A673 (cell line): ENCODE data around the gene IRX6. TPM values are rescaled to one million over a fixed set of nuclear protein-coding genes. Genes with fewer than 3 reads are reported as not detected.

Experiments
- BruUV-seq: library from RNA; stranded (reverse); fragments of 400-500 nt; replicated peaks from 2 replicates; lab custom pipeline; 2021; lab: Mats Ljungman, UMichigan
- CTCF ChIA-PET: fragments of 300-600 bp; sonication (Branson Sonifier 250); formaldehyde crosslinking; loops from one replicate; lab custom pipeline; 2022; ENCODE audit warnings: antibody characterized with exemption; lab: Charles Lee
- POLR2A ChIA-PET: fragments of 300-600 bp; sonication (Branson Sonifier 250); formaldehyde crosslinking; loops from one replicate; lab custom pipeline; 2022; ENCODE audit warnings: antibody characterized with exemption; ENCODE audit not compliant: low non-redundant PET; lab: Charles Lee
- DNase-seq: peaks from one replicate; pipeline ENCODE4 v3.0.0-alpha.2; 2015; ENCODE audit warnings: low spot score
- H3K27ac ChIP-seq: fragments of 200-600 bp; sonication (generic); 2 replicates; pipeline ENCODE4 v1.5.1; 2016; ENCODE audit warnings: mixed run types, low read depth, mild to moderate bottlenecking, mixed read lengths, antibody characterized with exemption, low read length; ENCODE audit not compliant: poor library complexity, severe bottlenecking
- H3K27me3 ChIP-seq: fragments of 200-600 bp; sonication (generic); replicated peaks from 2 replicates; pipeline ENCODE4 v1.6.1; 2017; ENCODE audit warnings: mixed run types, low read depth, mild to moderate bottlenecking, mixed read lengths, antibody characterized with exemption, low read length; ENCODE audit not compliant: insufficient read depth, poor library complexity
- H3K36me3 ChIP-seq: fragments of 200-600 bp; sonication (generic); 2 replicates; pipeline ENCODE4 v1.6.1; 2016; ENCODE audit warnings: mixed run types, mild to moderate bottlenecking, mixed read lengths, antibody characterized with exemption, low read length; ENCODE audit not compliant: insufficient read depth, poor library complexity, severe bottlenecking
- H3K4me1 ChIP-seq: fragments of 200-600 bp; sonication (generic); 2 replicates; pipeline ENCODE4 v1.6.1; 2017; ENCODE audit warnings: mixed run types, mild to moderate bottlenecking, mixed read lengths, antibody characterized with exemption, low read length; ENCODE audit not compliant: insufficient read depth, poor library complexity, severe bottlenecking
- H3K4me3 ChIP-seq: fragments of 200-600 bp; sonication (generic); 2 replicates; pipeline ENCODE4 v1.5.1; 2016; ENCODE audit warnings: low read depth, mixed run types, mild to moderate bottlenecking, mixed read lengths, low read length; ENCODE audit not compliant: poor library complexity, severe bottlenecking
- H3K9me3 ChIP-seq: fragments of 200-600 bp; sonication (generic); 2 replicates; pipeline ENCODE4 v1.6.1; 2016; ENCODE audit warnings: mixed run types, low read depth, mild to moderate bottlenecking, mixed read lengths, antibody characterized with exemption, low read length; ENCODE audit not compliant: poor library complexity, severe bottlenecking
- EZH2 ChIP-seq: fragments of 200-600 bp; sonication (generic); IDR thresholded peaks from 2 replicates; pipeline ENCODE4 v1.6.1; 2017; ENCODE audit warnings: borderline replicate concordance, low read depth, mild to moderate bottlenecking, mixed read lengths, antibody characterized with exemption, low read length; ENCODE audit not compliant: poor library complexity, severe bottlenecking
- intact Hi-C: fragments of 100-400 bp; cut with micrococcal nuclease; formaldehyde crosslinking; loops from one replicate; pipeline ENCODE4 v1.10.0; 2022; ENCODE audit not compliant: unreplicated experiment
- total RNA-seq: library from RNA; stranded (reverse); gene quantifications from 2 replicates; pipeline ENCODE4 v1.2.3, GENCODE V29; 2021
- TF ChIP-seq, protein P1 (sequence below): fragments of 300-800, 200-600 bp; sonication (generic); conservative IDR thresholded peaks from 2 replicates; pipeline ENCODE4 v1.5.1; 2017; ENCODE audit warnings: low read depth, mild to moderate bottlenecking, antibody characterized with exemption, low read length, moderate library complexity, mixed read lengths

The IRX6 gene
- total RNA-seq, 1 experiment from 2014 or later: not detected

DNA sequence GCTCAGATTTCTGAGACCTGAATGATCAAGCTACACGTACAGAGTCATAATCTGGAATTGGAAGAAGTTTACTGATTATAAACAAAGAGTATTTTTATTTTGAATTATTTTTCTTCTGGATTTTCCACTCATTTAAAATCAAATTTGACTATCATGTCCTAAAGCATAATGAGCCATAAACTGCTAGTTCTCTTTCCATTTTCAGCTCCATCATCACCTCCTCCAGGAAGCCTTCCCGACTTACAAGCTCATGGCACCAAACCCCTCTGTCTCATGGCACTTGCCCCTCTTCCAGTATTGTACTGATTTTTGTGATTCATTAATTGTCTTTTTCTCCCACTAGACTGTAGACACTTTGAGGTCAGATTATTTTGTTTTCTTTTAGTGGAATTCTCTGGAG is 35.9 kb downstream of the IRX6 start:
- Histone ChIP-seq H3K27ac (no peak overlapping the region), H3K4me3 (no peak overlapping the region), H3K9me3 (no peaks in the 10 kb centered on the region), H3K36me3 (no peaks in the 10 kb centered on the region), H3K27me3 (peaks cover 12% of the 10 kb centered on the region), H3K4me1 (no peaks in the 10 kb centered on the region)
- intact Hi-C loops: no loop called here
- no TSS peak for BruUV-seq
- CTCF ChIA-PET: no interaction called here
- TF ChIP-seq EZH2: no peak
- TF ChIP-seq, protein P1, sequence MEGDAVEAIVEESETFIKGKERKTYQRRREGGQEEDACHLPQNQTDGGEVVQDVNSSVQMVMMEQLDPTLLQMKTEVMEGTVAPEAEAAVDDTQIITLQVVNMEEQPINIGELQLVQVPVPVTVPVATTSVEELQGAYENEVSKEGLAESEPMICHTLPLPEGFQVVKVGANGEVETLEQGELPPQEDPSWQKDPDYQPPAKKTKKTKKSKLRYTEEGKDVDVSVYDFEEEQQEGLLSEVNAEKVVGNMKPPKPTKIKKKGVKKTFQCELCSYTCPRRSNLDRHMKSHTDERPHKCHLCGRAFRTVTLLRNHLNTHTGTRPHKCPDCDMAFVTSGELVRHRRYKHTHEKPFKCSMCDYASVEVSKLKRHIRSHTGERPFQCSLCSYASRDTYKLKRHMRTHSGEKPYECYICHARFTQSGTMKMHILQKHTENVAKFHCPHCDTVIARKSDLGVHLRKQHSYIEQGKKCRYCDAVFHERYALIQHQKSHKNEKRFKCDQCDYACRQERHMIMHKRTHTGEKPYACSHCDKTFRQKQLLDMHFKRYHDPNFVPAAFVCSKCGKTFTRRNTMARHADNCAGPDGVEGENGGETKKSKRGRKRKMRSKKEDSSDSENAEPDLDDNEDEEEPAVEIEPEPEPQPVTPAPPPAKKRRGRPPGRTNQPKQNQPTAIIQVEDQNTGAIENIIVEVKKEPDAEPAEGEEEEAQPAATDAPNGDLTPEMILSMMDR: no peak
- POLR2A ChIA-PET: no interaction called here
- no peak for DNase-seq

DNA sequence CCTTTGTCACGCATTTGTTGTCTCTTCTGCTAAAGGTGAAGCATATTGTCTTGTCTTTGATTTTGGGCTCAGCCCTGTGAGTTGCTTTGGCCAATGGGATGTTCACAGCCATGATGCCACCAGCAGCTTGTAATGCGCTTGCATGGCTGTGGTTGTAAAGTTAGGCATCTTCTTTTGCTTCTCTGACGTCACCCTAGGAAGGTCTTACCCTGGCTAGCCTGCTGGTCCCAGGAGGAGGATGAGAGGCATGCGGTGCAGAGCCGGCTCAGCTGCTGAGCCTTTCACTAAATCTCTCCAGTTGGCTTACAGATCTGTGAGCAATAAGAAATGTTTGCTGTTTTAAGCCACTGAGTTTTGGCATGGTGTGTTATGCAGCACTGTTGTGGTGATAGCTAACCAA is 40.8 kb downstream of the IRX6 start:
- TF ChIP-seq EZH2: no peak
- TF ChIP-seq, protein P1: no peak
- BruUV-seq: no TSS peak
- no peak overlapping the region for H3K27ac ChIP-seq
- no peaks in the 10 kb centered on the region for H3K9me3 ChIP-seq
- CTCF ChIA-PET: no interaction called here
- peaks cover 11% of the 10 kb centered on the region for H3K27me3 ChIP-seq
- POLR2A ChIA-PET: no interaction called here
- no peaks in the 10 kb centered on the region for H3K36me3 ChIP-seq
- intact Hi-C loops: no loop called here
- H3K4me1 ChIP-seq: peaks cover 30% of the 10 kb centered on the region
- no peak overlapping the region for H3K4me3 ChIP-seq
- no peak for DNase-seq

DNA sequence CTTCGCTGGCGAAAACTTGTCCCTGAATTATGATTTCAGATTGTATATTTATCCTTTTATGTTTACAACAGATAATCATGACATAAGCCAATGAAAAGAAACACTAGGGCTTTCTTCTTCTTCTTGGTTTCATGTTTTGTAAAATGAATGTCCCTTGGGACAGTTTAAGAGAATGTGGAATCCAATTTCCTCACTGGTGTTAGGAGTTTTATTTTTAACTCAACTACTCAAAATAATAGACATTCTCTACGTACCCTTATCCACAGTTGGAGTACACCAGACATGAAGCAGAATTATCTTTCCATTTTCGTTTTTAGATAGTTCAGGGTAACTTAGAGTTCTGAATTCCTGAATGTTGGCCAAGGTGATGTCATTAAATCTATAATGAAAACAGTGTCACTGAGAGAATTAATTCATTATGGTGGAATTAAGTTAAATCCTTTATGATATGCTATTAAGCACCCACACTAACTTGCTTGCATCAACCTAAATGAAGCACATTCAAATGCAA is 43.4 kb downstream of the IRX6 start:
- Histone ChIP-seq H3K4me1 (peaks cover 33% of the 10 kb centered on the region), H3K4me3 (no peak overlapping the region), H3K27me3 (peaks cover 26% of the 10 kb centered on the region), H3K9me3 (no peaks in the 10 kb centered on the region), H3K36me3 (no peaks in the 10 kb centered on the region), H3K27ac (no peak overlapping the region)
- peak; percentile 17 for DNase-seq
- POLR2A ChIA-PET: no interaction called here
- TF ChIP-seq, protein P1: no peak
- no peak for TF ChIP-seq EZH2
- no TSS peak for BruUV-seq
- CTCF ChIA-PET: no interaction called here
- intact Hi-C loops: no loop called here
